ENCODE results near the gene ROM1.
"Not testable (repeated sequence)": the region's sequence is repeated elsewhere in the genome, so short reads cannot be mapped to it uniquely, and the experiment has no call there.

GRCh38 chr11:62585356-62585755 is 27.7 kb upstream of the ROM1 start:
- TF ChIP-seq CTCF (conservative IDR thresholded peaks at IDR 0.05; ENCODE audit: low read depth, low read length); EZH2 (IDR thresholded peaks at IDR 0.05; ENCODE audit: low read length, unreplicated experiment): not testable (repeated sequence)
